Lung (tissue), 12 donors: Measurements from ENCODE around the gene PTGER1. TPM values are rescaled to one million over a fixed set of nuclear protein-coding genes. Genes with fewer than 3 reads are reported as not detected.

Experiments used
- ATAC-seq: fragments of 200-7000 bp; cut with Tn5 transposase; one replicate; pipeline ENCODE4 v1.9.1; 2020; ENCODE audit warnings: moderate number of reproducible peaks; ENCODE audit not compliant: insufficient read depth, low FRiP score
- DNase-seq, 3 donors: peaks; one replicate each; pipeline ENCODE4 v3.0.0-alpha.2; 2013 to 2017
- H3K27ac ChIP-seq, 2 donors: one replicate each; pipeline ENCODE4 v1.5.1; 2013; ENCODE audit warnings: mild to moderate bottlenecking in 2 of 2, moderate library complexity in 2 of 2, control low read depth in 1 of 2, inconsistent platforms in 1 of 2, low read depth in 1 of 2, low read length in 1 of 2
- H3K27me3 ChIP-seq, 3 donors: one replicate each; pipeline ENCODE4 v1.5.1; 2013; ENCODE audit warnings: low read length in 2 of 3; ENCODE audit not compliant: control insufficient read depth in 3 of 3, insufficient read depth in 3 of 3
- H3K36me3 ChIP-seq, 4 donors: one replicate each; pipeline ENCODE4 v1.5.1; 2013; ENCODE audit warnings: low read length in 4 of 4, mild to moderate bottlenecking in 1 of 4, moderate library complexity in 1 of 4; ENCODE audit not compliant: control insufficient read depth in 4 of 4, insufficient read depth in 4 of 4
- H3K4me1 ChIP-seq, 5 donors: one replicate each; pipeline ENCODE4 v1.5.1; 2013; ENCODE audit warnings: low read length in 5 of 5, mild to moderate bottlenecking in 2 of 5, moderate library complexity in 1 of 5; ENCODE audit not compliant: control insufficient read depth in 5 of 5, insufficient read depth in 5 of 5
- H3K4me3 ChIP-seq: one replicate; pipeline ENCODE4 v1.5.1; 2013; ENCODE audit warnings: mild to moderate bottlenecking, control low read depth, moderate library complexity
- H3K9ac ChIP-seq, 2 donors: one replicate each; pipeline ENCODE4 v1.5.1; 2013; ENCODE audit warnings: low read length in 2 of 2, control low read depth in 1 of 2; ENCODE audit not compliant: insufficient read depth in 1 of 2
- H3K9me3 ChIP-seq, 4 donors: one replicate each; pipeline ENCODE4 v1.5.1; 2013; ENCODE audit warnings: low read length in 3 of 4, mild to moderate bottlenecking in 1 of 4, moderate library complexity in 1 of 4; ENCODE audit not compliant: control insufficient read depth in 4 of 4, insufficient read depth in 3 of 4
- CTCF ChIP-seq: IDR thresholded peaks from 2 replicates; pipeline ENCODE4 v1.5.1; 2012; ENCODE audit warnings: mild to moderate bottlenecking; ENCODE audit errors: control extremely low read depth, extremely low read depth
- WGBS, 2 donors: extraction: QIAGEN DNeasy Blood & Tissue Kit; methylation state at CpG; one replicate each; pipeline ENCODE4 v1.1.7; 2013; 5-methylcytosine and 5-hydroxymethylcytosine counted together
- polyA plus RNA-seq, 2 donors: library from polyadenylated mRNA; stranded (reverse); fragments of 200-250 nt; gene quantifications; one replicate each; pipeline ENCODE4 v1.2.1, GENCODE V29; 2013
- total RNA-seq, 2 donors: library from RNA; depleted of rRNA in 1 of 2; stranded (reverse); fragments of >200 nt in 1 of 2; gene quantifications; one replicate each; pipeline ENCODE4 v1.2.1, GENCODE V29; 2014 to 2021
- donor health status: control.
- donor health status: control.
- donor health status: Bipolar disorder and iron deficiency.
- donor health status: healthy.
- donor health status: DM: yes; HTN: yes; CAD: no.

Gene PTGER1
- total and polyA plus RNA-seq, 4 donors, result 0.73 to 4.3 (median 1.7) TPM

GRCh38 chr19:14435320-14436050 is 39.7 kb downstream of the PTGER1 start:
- no peak for DNase-seq
- peak overlapping the region; percentile 80 to 82 for H3K27ac ChIP-seq

GRCh38 chr19:14434543-14435319 is 40.4 kb downstream of the PTGER1 start:
- 48 to 57% methylated on average over 23 of the region's 23 CpGs for WGBS, 2 donors
- peak in 1 of 3 donors; percentile 45 for DNase-seq
- H3K36me3 ChIP-seq, result no peaks in the 10 kb centered on the region
- H3K9me3 ChIP-seq, result no peaks in the 10 kb centered on the region
- ATAC-seq, result peak; percentile 76
- no peak for TF ChIP-seq CTCF
- peak overlapping the region; percentile 87 to 95 for H3K27ac ChIP-seq
- H3K4me3 ChIP-seq, result peak overlapping the region; percentile 82
- no peak overlapping the region for H3K9ac ChIP-seq
- H3K4me1 ChIP-seq, result peaks cover 0 to 22% (median 8%) of the 10 kb centered on the region in 5 donors
- H3K27me3 ChIP-seq, result no peaks in the 10 kb centered on the region

More at GRCh38 chr19:14435320-14436050, 39.7 kb downstream of the PTGER1 start:
- no peak for ATAC-seq
- Histone ChIP-seq H3K36me3 (no peaks in the 10 kb centered on the region), H3K27me3 (no peaks in the 10 kb centered on the region), H3K9me3 (no peaks in the 10 kb centered on the region), H3K9ac (no peak overlapping the region), H3K4me3 (no peak overlapping the region), H3K4me1 (peaks cover 0 to 29% (median 11%) of the 10 kb centered on the region in 5 donors)
- 65 to 73% methylated on average over 17 of the region's 17 CpGs for WGBS, 2 donors
- TF ChIP-seq CTCF, result no peak

- no peaks in the 10 kb centered on the region for H3K36me3 ChIP-seq
- H3K9ac ChIP-seq, result no peak overlapping the region
- DNase-seq (peak in 2 of 3 donors; percentile 27 to 50), ATAC-seq (no peak)
- no peaks in the 10 kb centered on the region for H3K27me3 ChIP-seq
- peak overlapping the region; percentile 87 to 95 for H3K27ac ChIP-seq
- H3K9me3 ChIP-seq, result no peaks in the 10 kb centered on the region
- WGBS, 2 donors, result 2 to 3% methylated on average over 41 to 52 of the region's 52 CpGs
- peaks cover 0 to 22% (median 3%) of the 10 kb centered on the region in 5 donors for H3K4me1 ChIP-seq
- no peak for TF ChIP-seq CTCF
- H3K4me3 ChIP-seq, result peak overlapping the region; percentile 82
Observed at GRCh38 chr19:14433554-14434501, 41.3 kb downstream of the PTGER1 start.
